GM12878 (cell line): ENCODE measurements around the gene ATG10. TPM values are rescaled to one million over a fixed set of nuclear protein-coding genes. Genes with fewer than 3 reads are reported as not detected.

ENCODE experiments used
- ATAC-seq: fragments of 200-7000 bp; cut with Tn5 transposase; 3 replicates; pipeline ENCODE4 v1.9.1; 2020; ENCODE audit warnings: mild to moderate bottlenecking, moderate library complexity
- BruUV-seq: library from RNA; stranded (reverse); fragments of 400-500 nt; replicated peaks from 2 replicates; lab custom pipeline; 2021; lab: Mats Ljungman, UMichigan
- CTCF ChIA-PET: fragments of 300-600 bp; sonication (Branson Sonifier 250); formaldehyde crosslinking; extraction: SDS; loops from one replicate; lab custom pipeline; 2021; ENCODE audit warnings: inconsistent platforms; lab: Yijun Ruan, JAX
- POLR2A ChIA-PET: fragments of 350-600 bp; formaldehyde crosslinking; extraction: SDS; loops from one replicate; lab custom pipeline; 2021; ENCODE audit warnings: inconsistent platforms; lab: Charles Lee
- RAD21 ChIA-PET: fragments of 300-600 bp; sonication (Branson Sonifier 250); formaldehyde crosslinking; loops from one replicate; lab custom pipeline; 2023; ENCODE audit warnings: antibody characterized with exemption; ENCODE audit not compliant: unreplicated experiment; lab: Charles Lee
- SMC1A ChIA-PET: fragments of 300-600 bp; sonication (Branson Sonifier 250); formaldehyde crosslinking; loops from one replicate; lab custom pipeline; 2023; ENCODE audit not compliant: unreplicated experiment, uncharacterized antibody; lab: Charles Lee
- DNase-seq: peaks from one replicate; pipeline ENCODE4 v3.0.0-alpha.2; 2011; ENCODE audit warnings: low read depth, low spot score
- FAIRE-seq: peaks from 3 replicates; lab custom pipeline; 2011; peaks lifted over from hg19 to GRCh38; lab: Jason Lieb, UNC
- H2AFZ ChIP-seq: 2 replicates; pipeline ENCODE4 v1.6.0; 2011; ENCODE audit warnings: low read depth, low read length, control low read depth; ENCODE audit not compliant: control insufficient read depth
- H3K27ac ChIP-seq: 2 replicates; pipeline ENCODE4 v1.5.1; 2011; ENCODE audit warnings: control low read depth; ENCODE audit not compliant: control insufficient read depth, insufficient read depth
- H3K27me3 ChIP-seq, 2 experiments: replicated peaks in 1 of 2; 2 replicates each; pipeline versions ENCODE4 v1.6.0 to v1.6.1; 2011; ENCODE audit warnings: low read length in 1 of 2; ENCODE audit not compliant: control insufficient read depth in 2 of 2, insufficient read depth in 2 of 2
- H3K36me3 ChIP-seq, 2 experiments: 2 replicates each; pipeline ENCODE4 v1.5.1; 2011; ENCODE audit warnings: low read length in 1 of 2; ENCODE audit not compliant: control insufficient read depth in 2 of 2, insufficient read depth in 2 of 2
- H3K4me1 ChIP-seq: 2 replicates; pipeline ENCODE4 v1.6.1; 2011; ENCODE audit warnings: mild to moderate bottlenecking, low read length, moderate library complexity, mixed read lengths; ENCODE audit not compliant: control insufficient read depth, insufficient read depth
- H3K4me2 ChIP-seq: 2 replicates; pipeline ENCODE4 v1.6.0; 2011; ENCODE audit warnings: control low read depth; ENCODE audit not compliant: control insufficient read depth, insufficient read depth
- H3K4me3 ChIP-seq: fragments of 200-600 bp; sonication (generic); 2 replicates; pipeline ENCODE4 v1.5.1; 2016
- H3K79me2 ChIP-seq: 2 replicates; pipeline ENCODE4 v1.6.0; 2011; ENCODE audit warnings: low read length; ENCODE audit not compliant: control insufficient read depth, insufficient read depth
- H3K9ac ChIP-seq: 2 replicates; pipeline ENCODE4 v1.8.0; 2011; ENCODE audit warnings: low read length, control low read depth, mixed read lengths; ENCODE audit not compliant: control insufficient read depth, insufficient read depth
- H3K9me3 ChIP-seq: replicated peaks from 3 replicates; pipeline ENCODE4 v1.5.1; 2011; ENCODE audit warnings: mild to moderate bottlenecking, low read length; ENCODE audit not compliant: control insufficient read depth, insufficient read depth
- H4K20me1 ChIP-seq: 2 replicates; pipeline ENCODE4 v1.6.0; 2011; ENCODE audit not compliant: control insufficient read depth, insufficient read depth
- HDAC2 ChIP-seq: fragments of 200-600 bp; sonication (generic); IDR thresholded peaks from 2 replicates; pipeline ENCODE4 v1.6.1; 2017
- POLR2AphosphoS5 ChIP-seq: IDR thresholded peaks from 2 replicates; pipeline ENCODE4 v1.6.1; 2011; ENCODE audit warnings: mild to moderate bottlenecking, low read length, inconsistent platforms
- SP1 ChIP-seq: IDR thresholded peaks from one replicate; pipeline ENCODE4 v1.6.1; 2011; ENCODE audit warnings: low read depth, low read length
- SREBF1 ChIP-seq: IDR thresholded peaks from 2 replicates; pipeline ENCODE4 v1.6.1; 2012; ENCODE audit warnings: mild to moderate bottlenecking, low read length
- TBL1XR1 ChIP-seq: IDR thresholded peaks from 2 replicates; pipeline ENCODE4 v1.6.1; 2012; ENCODE audit warnings: low read depth, low read length, improper control_type of control experiment
- ZZZ3 ChIP-seq: IDR thresholded peaks from 2 replicates; pipeline ENCODE4 v1.6.1; 2011; ENCODE audit warnings: low read depth; ENCODE audit not compliant: control insufficient read depth, insufficient read length
- WGBS: methylation state at CpG from one replicate; pipeline ENCODE4 v1.1.6; 2016; ENCODE audit warnings: low lambda C conversion rate; ENCODE audit not compliant: insufficient replicate concordance, insufficient coverage; ENCODE audit errors: missing lambda C conversion rate; 5-methylcytosine and 5-hydroxymethylcytosine counted together
- in situ Hi-C: fragments of 300-500 bp; cut with MboI; formaldehyde crosslinking; loops from 9 replicates; pipeline ENCODE4 v1.14.3; 2018; ENCODE audit warnings: mixed read lengths
- intact Hi-C: fragments of 100-400 bp; cut with micrococcal nuclease; formaldehyde crosslinking; loops from one replicate; pipeline ENCODE4 v1.14.2; 2022; ENCODE audit not compliant: unreplicated experiment
- polyA plus RNA-seq, 11 experiments: library from polyadenylated mRNA; depleted of rRNA in 4 of 11; unstranded in 6 of 11; stranded (reverse) in 5 of 11; fragments of >200 nt; fragmentation: Nextera tagmentation in 4 of 11; fragmentation: Illumina TruSeq in 1 of 11; extraction: Ambion mirVana in 4 of 11; extraction: Trizol in 1 of 11; gene quantifications; 1 replicate in 1 of 11; 2 replicates in 10 of 11; pipeline versions ENCODE4 v1.2.1 to v1.2.3, GENCODE V29; 2011 to 2016; ENCODE audit warnings: inconsistent platforms in 2 of 11, missing spikeins in 2 of 11, low read depth in 1 of 11
- total RNA-seq, 4 experiments: library from RNA; depleted of rRNA in 3 of 4; stranded (reverse); fragments of >200 nt in 3 of 4; fragmentation: Illumina TruSeq in 1 of 4; extraction: Trizol in 1 of 4; gene quantifications; 2 replicates each; pipeline versions ENCODE4 v1.2.1 to v1.2.3, GENCODE V29; 2013 to 2021

The ATG10 gene
- total and polyA plus RNA-seq, 10 of the 15 experiments (the other 5 are each of a cell fraction or from before 2014, with no cell fraction given): 3.8 to 14.4 (median 6.5) TPM

- Histone ChIP-seq H3K79me2 (no peaks in the 10 kb centered on the region), H3K9ac (no peak overlapping the region), H3K4me2 (no peak overlapping the region), H2AFZ (no peak overlapping the region), H3K9me3 (no peaks in the 10 kb centered on the region), H3K27me3 (no peaks in the 10 kb centered on the region), H3K27ac (no peak overlapping the region), H3K4me1 (no peaks in the 10 kb centered on the region), H3K4me3 (no peak overlapping the region), H3K36me3 (no peaks in the 10 kb centered on the region), H4K20me1 (no peaks in the 10 kb centered on the region)
- ChIA-PET RAD21 (interaction anchor here (0.6 kb wide), 1 partner anchor 746 kb away, joined by 3 read pairs; no protein-coding TSS in a partner anchor), POLR2A (no interaction called here), SMC1A (interaction anchor here (2.8 kb wide), 1 partner anchor 9 kb away, joined by 12 read pairs; no protein-coding TSS in a partner anchor), CTCF (interaction anchor here (2.9 kb wide), 1 partner anchor 10 kb away, joined by 10 read pairs; no protein-coding TSS in a partner anchor)
- no peak for FAIRE-seq
- no peak for ATAC-seq
- no TSS peak for BruUV-seq
- no peak for TF ChIP-seq POLR2AphosphoS5
- 93% methylated on average over 1 of the region's 1 CpG for WGBS
- in situ Hi-C loops (no loop called here), intact Hi-C loops (no loop called here)
- DNase-seq: no peak
Observed at GRCh38 chr5:82155305-82155704, 183.5 kb downstream of the ATG10 start.

GRCh38 chr5:82156874-82157273 lies 185.1 kb downstream of the ATG10 start:
- ChIA-PET POLR2A (interaction anchor here (0.6 kb wide), 1 partner anchor 1432 kb away, joined by 6 read pairs; no protein-coding TSS in a partner anchor), SMC1A (interaction anchor here (1.1 to 2.3 kb wide), 2 partner anchors 11 to 81 kb away, joined by 3 to 8 read pairs; no protein-coding TSS in a partner anchor), RAD21 (no interaction called here), CTCF (interaction anchor here (1.4 to 1.5 kb wide), 4 partner anchors 8 to 406 kb away, joined by 3 to 6 read pairs (median 4); partner anchors contain the start of gene SSBP2)
- Histone ChIP-seq H3K4me3 (no peak overlapping the region), H3K27ac (no peak overlapping the region), H2AFZ (no peak overlapping the region), H4K20me1 (no peaks in the 10 kb centered on the region), H3K9me3 (no peaks in the 10 kb centered on the region), H3K79me2 (no peaks in the 10 kb centered on the region), H3K4me2 (no peak overlapping the region), H3K9ac (no peak overlapping the region), H3K36me3 (no peaks in the 10 kb centered on the region), H3K27me3 (no peaks in the 10 kb centered on the region), H3K4me1 (no peaks in the 10 kb centered on the region)
- FAIRE-seq (no peak), ATAC-seq (no peak), DNase-seq (no peak)
- BruUV-seq: no TSS peak
- intact Hi-C loops (no loop called here), in situ Hi-C loops (no loop called here)
- 68% methylated on average over 4 of the region's 4 CpGs for WGBS
- TF ChIP-seq HDAC2 (no peak), SREBF1 (no peak), TBL1XR1 (no peak), SP1 (no peak), ZZZ3 (no peak)
